K562 (cell line): ENCODE data around the gene TTC28. TPM values are rescaled to one million over a fixed set of nuclear protein-coding genes. Genes with fewer than 3 reads are reported as not detected.

ENCODE experiments used
- ATF3 ChIP-seq, 2 experiments: fragments of 450-650 bp in 1 of 2; sonication (generic) in 1 of 2; formaldehyde crosslinking in 1 of 2; IDR thresholded peaks in 1 of 2; conservative IDR thresholded peaks in 1 of 2; 2 replicates each; pipeline versions ENCODE4 v1.6.1 to v1.8.1; 2016 to 2023; ENCODE audit warnings: mild to moderate bottlenecking in 2 of 2, moderate library complexity in 2 of 2, inconsistent platforms in 1 of 2, missing genetic modification reagents in 1 of 2
- DDX20 ChIP-seq: fragments of 450-650 bp; IDR thresholded peaks from 2 replicates; pipeline ENCODE4 v1.6.1; 2016; ENCODE audit warnings: missing genetic modification characterization, low read depth, mild to moderate bottlenecking, missing compliant biosample characterization, moderate library complexity
- DNMT1 ChIP-seq: fragments of 450-650 bp; IDR thresholded peaks from 2 replicates; pipeline ENCODE4 v1.6.1; 2016; ENCODE audit warnings: antibody characterized with exemption, mild to moderate bottlenecking
- ELF4 ChIP-seq: fragments of 450-650 bp; formaldehyde crosslinking; IDR thresholded peaks from 2 replicates; pipeline ENCODE4 v1.4.0; 2022; ENCODE audit warnings: missing genetic modification characterization
- ETS1 ChIP-seq: conservative IDR thresholded peaks from 2 replicates; pipeline ENCODE4 v1.6.1; 2011; ENCODE audit warnings: low read depth, mild to moderate bottlenecking, low read length; ENCODE audit not compliant: control insufficient read depth
- ETV6 ChIP-seq, 3 experiments: fragments of 150-350 bp in 1 of 3; sonication (generic) in 1 of 3; formaldehyde crosslinking in 1 of 3; IDR thresholded peaks; 2 replicates each; pipeline versions ENCODE4 v1.6.1 to v1.8.0; 2014 to 2022; ENCODE audit warnings: borderline replicate concordance in 2 of 3, low read depth in 2 of 3, antibody characterized with exemption in 1 of 3, low read length in 1 of 3, mild to moderate bottlenecking in 1 of 3, missing genetic modification reagents in 1 of 3
- HNRNPLL ChIP-seq: fragments of 200-400 bp; formaldehyde crosslinking; IDR thresholded peaks from 2 replicates; pipeline ENCODE4 v1.6.1; 2017; ENCODE audit warnings: low read length, low read depth, mild to moderate bottlenecking; ENCODE audit not compliant: poor library complexity, severe bottlenecking
- KDM4B ChIP-seq, 2 experiments: fragments of 450-650 bp in 1 of 2; sonication (generic) in 1 of 2; IDR thresholded peaks; 2 replicates each; pipeline ENCODE4 v1.6.1; 2016 to 2017; ENCODE audit warnings: borderline replicate concordance in 2 of 2, antibody characterized with exemption in 1 of 2, low read depth in 1 of 2, mild to moderate bottlenecking in 1 of 2
- MAFF ChIP-seq: IDR thresholded peaks from 2 replicates; pipeline ENCODE4 v1.6.1; 2012; ENCODE audit warnings: low read length, improper control_type of control experiment
- MECOM ChIP-seq: fragments of 250-450 bp; sonication (Bioruptor Pico); IDR thresholded peaks from 2 replicates; pipeline ENCODE4 v1.8.0; 2022; ENCODE audit warnings: inconsistent platforms
- MEF2D ChIP-seq: conservative IDR thresholded peaks from 2 replicates; pipeline ENCODE4 v1.6.1; 2016; ENCODE audit warnings: low read depth, missing genetic modification characterization, missing compliant biosample characterization
- MTA1 ChIP-seq: fragments of 450-650 bp; IDR thresholded peaks from 2 replicates; pipeline ENCODE4 v1.6.1; 2017; ENCODE audit warnings: borderline replicate concordance
- NFE2L1 ChIP-seq: fragments of 450-650 bp; IDR thresholded peaks from 2 replicates; pipeline ENCODE4 v1.6.1; 2016; ENCODE audit warnings: missing genetic modification characterization, low read depth, mild to moderate bottlenecking, missing compliant biosample characterization, moderate library complexity, borderline replicate concordance
- NFXL1 ChIP-seq: fragments of 450-650 bp; formaldehyde crosslinking; IDR thresholded peaks from 2 replicates; pipeline ENCODE4 v1.4.0; 2021; ENCODE audit warnings: mild to moderate bottlenecking
- NUFIP1 ChIP-seq: fragments of 450-650 bp; IDR thresholded peaks from 2 replicates; pipeline ENCODE4 v1.6.1; 2018; ENCODE audit not compliant: partially characterized antibody
- SMARCB1 ChIP-seq: IDR thresholded peaks from 2 replicates; pipeline ENCODE4 v1.6.1; 2011; ENCODE audit warnings: improper control_type of control experiment, low read depth; ENCODE audit not compliant: insufficient read length
- SNAPC5 ChIP-seq: fragments of 250-450 bp; sonication (Bioruptor Pico); IDR thresholded peaks from 2 replicates; pipeline ENCODE4 v1.8.0; 2021; ENCODE audit warnings: moderate library complexity, mild to moderate bottlenecking, inconsistent platforms
- SRSF7 ChIP-seq: fragments of 200-400 bp; formaldehyde crosslinking; optimal IDR thresholded peaks from 2 replicates; pipeline ENCODE3; 2017; ENCODE audit warnings: mild to moderate bottlenecking, low read depth, low read length
- USF1 ChIP-seq: sonication (generic); formaldehyde crosslinking; IDR thresholded peaks from 2 replicates; pipeline ENCODE4 v1.9.0; 2022; ENCODE audit warnings: mild to moderate bottlenecking, missing genetic modification reagents
- ZFPM2 ChIP-seq: fragments of 250-450 bp; sonication (Bioruptor Pico); IDR thresholded peaks from 2 replicates; pipeline ENCODE4 v1.5.1; 2022; ENCODE audit warnings: mild to moderate bottlenecking
- ZNF124 ChIP-seq: sonication (generic); formaldehyde crosslinking; IDR thresholded peaks from 2 replicates; pipeline ENCODE4 v1.8.1; 2022; ENCODE audit warnings: missing genetic modification reagents
- ZNF224 ChIP-seq: sonication (generic); formaldehyde crosslinking; IDR thresholded peaks from 2 replicates; pipeline ENCODE4 v1.8.0; 2022; ENCODE audit warnings: mild to moderate bottlenecking, missing genetic modification reagents
- ZNF324 ChIP-seq: fragments of 250-450 bp; sonication (Bioruptor Pico); IDR thresholded peaks from 2 replicates; pipeline ENCODE4 v1.4.0; 2020; ENCODE audit warnings: mild to moderate bottlenecking
- ZNF408 ChIP-seq: fragments of 250-450 bp; sonication (Bioruptor Pico); IDR thresholded peaks from 2 replicates; pipeline ENCODE4 v1.4.0; 2020; ENCODE audit warnings: low read depth, mild to moderate bottlenecking, moderate library complexity
- ZNF57 ChIP-seq: fragments of 450-650 bp; formaldehyde crosslinking; IDR thresholded peaks from 2 replicates; pipeline ENCODE4 v1.4.0; 2020; ENCODE audit warnings: mild to moderate bottlenecking, moderate library complexity
- polyA plus RNA-seq, 8 experiments: library from polyadenylated mRNA; depleted of rRNA in 4 of 8; stranded (reverse) in 5 of 8; unstranded in 3 of 8; fragments of >200 nt; fragmentation: Nextera tagmentation in 2 of 8; fragmentation: Illumina TruSeq in 1 of 8; extraction: Ambion mirVana in 2 of 8; extraction: Trizol in 1 of 8; gene quantifications; 2 replicates each; pipeline versions ENCODE4 v1.2.1 to v1.2.3, GENCODE V29; 2011 to 2014; ENCODE audit warnings: inconsistent platforms in 1 of 8, missing spikeins in 1 of 8
- total RNA-seq, 7 experiments: library from RNA; depleted of rRNA in 6 of 7; stranded (reverse); fragments of >200 nt in 6 of 7; fragmentation: Illumina TruSeq in 2 of 7; extraction: Trizol in 2 of 7; gene quantifications; 2 replicates each; pipeline versions ENCODE4 v1.2.1 to v1.2.3, GENCODE V29; 2011 to 2021; ENCODE audit warnings: low replicate concordance in 1 of 7

The TTC28 gene
- total and polyA plus RNA-seq, 9 of the 15 experiments (the other 6 are each of a cell fraction or from before 2014, with no cell fraction given): 0.22 to 10.7 (median 3.1) TPM

- TF ChIP-seq ETV6 (IDR thresholded peaks at IDR 0.05; ENCODE audit: borderline replicate concordance in 1 of 2, low read depth in 2 of 2, low read length in 1 of 2) (no peak), ETV6 (CRISPR knock-in tag; IDR thresholded peaks at IDR 0.05; ENCODE audit: borderline replicate concordance) (no peak), HNRNPLL (no peak), DNMT1 (no peak), NFE2L1 (no peak), ZNF57 (no peak), ZNF124 (CRISPR knock-in tag) (no peak), KDM4B (IDR thresholded peaks at IDR 0.05; ENCODE audit: borderline replicate concordance in 2 of 2, low read depth in 1 of 2) (no peak), ZNF408 (CRISPR knock-in tag) (no peak), SRSF7 (no peak), USF1 (CRISPR knock-in tag) (no peak), MEF2D (tag) (peak; percentile 84), ELF4 (CRISPR knock-in tag) (no peak), ZNF224 (no peak), ZNF324 (CRISPR knock-in tag) (no peak), ETS1 (no peak), MAFF (no peak), SMARCB1 (no peak), ZFPM2 (no peak), NFXL1 (no peak), DDX20 (tag) (peak; percentile 91), NUFIP1 (no peak), MECOM (CRISPR knock-in tag) (no peak), ATF3 (IDR thresholded peaks at IDR 0.05) (no peak), ATF3 (CRISPR knock-in tag; conservative IDR thresholded peaks at IDR 0.05) (no peak), SNAPC5 (no peak), MTA1 (no peak)
These were observed 135.2 kb downstream of the TTC28 start (continued) for GRCh38 chr22:28544431-28544868.
